WTC11 (cell line): ENCODE data around the gene ADCY2. TPM values are rescaled to one million over a fixed set of nuclear protein-coding genes. Genes with fewer than 3 reads are reported as not detected.

ENCODE experiments used
- ATAC-seq: fragments of 200-7000 bp; cut with Tn5 transposase; 2 replicates; pipeline ENCODE4 v1.10.0; 2021; ENCODE audit warnings: mild to moderate bottlenecking, moderate library complexity
- CTCF ChIA-PET: fragments of 300-600 bp; sonication (Branson Sonifier 250); formaldehyde crosslinking; loops from one replicate; lab custom pipeline; 2021; ENCODE audit warnings: antibody characterized with exemption; lab: Charles Lee
- POLR2A ChIA-PET: fragments of 350-600 bp; sonication (Branson Sonifier 250); formaldehyde crosslinking; loops from one replicate; lab custom pipeline; 2021; ENCODE audit warnings: antibody characterized with exemption; lab: Charles Lee
- DNase-seq: peaks from one replicate; pipeline ENCODE4 v3.0.0; 2021; ENCODE audit warnings: low spot score
- H3K27ac Mint-ChIP-seq: 2 replicates; pipeline ENCODE4 v1.8.0; 2021; ENCODE audit warnings: mixed read lengths
- H3K27me3 Mint-ChIP-seq: 2 replicates; pipeline ENCODE4 v1.8.0; 2021; ENCODE audit warnings: low read depth, mild to moderate bottlenecking, moderate library complexity, mixed read lengths
- H3K36me3 Mint-ChIP-seq: 2 replicates; pipeline ENCODE4 v1.8.0; 2021; ENCODE audit warnings: mixed read lengths
- H3K4me1 Mint-ChIP-seq: 2 replicates; pipeline ENCODE4 v1.8.0; 2022; ENCODE audit warnings: mixed read lengths
- H3K4me3 Mint-ChIP-seq: 2 replicates; pipeline ENCODE4 v1.8.0; 2021; ENCODE audit warnings: mild to moderate bottlenecking, moderate library complexity, mixed read lengths
- H3K9me3 Mint-ChIP-seq: 2 replicates; pipeline ENCODE4 v1.8.0; 2021; ENCODE audit warnings: mixed read lengths
- AR ChIP-seq: fragments of 250-450 bp; sonication (Bioruptor Pico); IDR thresholded peaks from 2 replicates; pipeline ENCODE4 v1.9.0; 2021; ENCODE audit warnings: mild to moderate bottlenecking
- ARID4B ChIP-seq: sonication (generic); formaldehyde crosslinking; IDR thresholded peaks from 2 replicates; pipeline ENCODE4 v1.8.0; 2023; ENCODE audit warnings: missing genetic modification reagents, mild to moderate bottlenecking, borderline replicate concordance
- ATF1 ChIP-seq: sonication (generic); formaldehyde crosslinking; IDR thresholded peaks from 2 replicates; pipeline ENCODE4 v1.8.1; 2023; ENCODE audit warnings: mild to moderate bottlenecking, moderate library complexity, missing genetic modification reagents
- ATF2 ChIP-seq: sonication (generic); formaldehyde crosslinking; IDR thresholded peaks from 2 replicates; pipeline ENCODE4 v1.8.1; 2022; ENCODE audit warnings: low read depth, missing genetic modification reagents, borderline replicate concordance
- E2F1 ChIP-seq: sonication (generic); formaldehyde crosslinking; IDR thresholded peaks from 2 replicates; pipeline ENCODE4 v1.8.0; 2022; ENCODE audit warnings: mild to moderate bottlenecking, missing genetic modification reagents
- ERG ChIP-seq: fragments of 250-450 bp; sonication (Bioruptor Pico); IDR thresholded peaks from 2 replicates; pipeline ENCODE4 v1.8.0; 2021; ENCODE audit warnings: mild to moderate bottlenecking
- GABPB1 ChIP-seq: sonication (generic); formaldehyde crosslinking; IDR thresholded peaks from 2 replicates; pipeline ENCODE4 v1.8.1; 2023; ENCODE audit warnings: mild to moderate bottlenecking, missing genetic modification reagents
- HMGA2 ChIP-seq: fragments of 250-450 bp; sonication (Bioruptor Pico); IDR thresholded peaks from 2 replicates; pipeline ENCODE4 v1.4.0; 2021; ENCODE audit warnings: mild to moderate bottlenecking, moderate library complexity
- MAX ChIP-seq: sonication (generic); formaldehyde crosslinking; IDR thresholded peaks from 2 replicates; pipeline ENCODE4 v1.8.0; 2022; ENCODE audit warnings: mild to moderate bottlenecking, missing genetic modification reagents
- NFE2L1 ChIP-seq: sonication (generic); formaldehyde crosslinking; IDR thresholded peaks from 2 replicates; pipeline ENCODE4 v1.8.1; 2023; ENCODE audit warnings: missing genetic modification reagents
- NR2C2 ChIP-seq: sonication (generic); formaldehyde crosslinking; IDR thresholded peaks from 2 replicates; pipeline ENCODE4 v1.8.0; 2022; ENCODE audit warnings: mild to moderate bottlenecking, missing genetic modification reagents
- PRDM15 ChIP-seq: sonication (generic); formaldehyde crosslinking; IDR thresholded peaks from 2 replicates; pipeline ENCODE4 v1.8.0; 2022; ENCODE audit warnings: missing genetic modification reagents
- RORB ChIP-seq: fragments of 250-450 bp; sonication (Bioruptor Pico); IDR thresholded peaks from 2 replicates; pipeline ENCODE4 v1.9.0; 2021; ENCODE audit warnings: mild to moderate bottlenecking
- ZNF317 ChIP-seq: sonication (generic); formaldehyde crosslinking; IDR thresholded peaks from 2 replicates; pipeline ENCODE4 v1.8.1; 2023; ENCODE audit warnings: low read depth, mild to moderate bottlenecking, moderate library complexity, missing genetic modification reagents, borderline replicate concordance
- ZNF532 ChIP-seq: fragments of 250-450 bp; sonication (Bioruptor Pico); IDR thresholded peaks from 2 replicates; pipeline ENCODE4 v1.9.0; 2021; ENCODE audit warnings: mild to moderate bottlenecking, borderline replicate concordance
- ZSCAN18 ChIP-seq: fragments of 250-450 bp; sonication (Bioruptor Pico); IDR thresholded peaks from 2 replicates; pipeline ENCODE4 v2.1.2; 2022; ENCODE audit warnings: mild to moderate bottlenecking, moderate library complexity
- total RNA-seq: library from RNA; stranded (reverse); gene quantifications from 3 replicates; pipeline ENCODE4 v1.2.3, GENCODE V29; 2021

The ADCY2 gene
- total RNA-seq, 1 experiment from 2014 or later: 142 TPM

- Mint-ChIP-seq H3K27ac (peak overlapping the region; percentile 29; the same call in 1 of the 2 replicates), H3K36me3 (peaks cover 74% of the 10 kb centered on the region)
- CTCF ChIA-PET: interaction anchor here (1.2 kb wide), 1 partner anchor 40 kb away, joined by 4 read pairs; no protein-coding TSS in a partner anchor
- TF ChIP-seq NR2C2 (no peak), HMGA2 (CRISPR knock-in tag) (no peak), ZSCAN18 (CRISPR knock-in tag) (no peak), E2F1 (no peak), ATF2 (CRISPR knock-in tag) (no peak), RORB (no peak), GABPB1 (CRISPR knock-in tag) (no peak), MAX (no peak), ARID4B (CRISPR knock-in tag) (no peak), AR (CRISPR knock-in tag) (no peak), ZNF317 (CRISPR knock-in tag) (no peak), ATF1 (CRISPR knock-in tag) (no peak), NFE2L1 (CRISPR knock-in tag) (no peak), ZNF532 (no peak), ERG (no peak), PRDM15 (CRISPR knock-in tag) (no peak)
Observed at GRCh38 chr5:7705736-7706135, 309.8 kb downstream of the ADCY2 start.

More at GRCh38 chr5:7705736-7706135, 309.8 kb downstream of the ADCY2 start:
- DNase-seq (no peak), ATAC-seq (no peak)
- Mint-ChIP-seq H3K27me3 (no peaks in the 10 kb centered on the region), H3K4me1 (peaks cover 21% of the 10 kb centered on the region), H3K4me3 (no peak overlapping the region), H3K9me3 (peaks cover 9% of the 10 kb centered on the region)
- POLR2A ChIA-PET: interaction anchor here (0.7 kb wide), 1 partner anchor 635 kb away, joined by 3 read pairs; no protein-coding TSS in a partner anchor
